ENCODE data around the gene KIZ. TPM values are rescaled to one million over a fixed set of nuclear protein-coding genes. Genes with fewer than 3 reads are reported as not detected.

The KIZ gene
- total RNA-seq, 1 donor from 2014 or later, result 21.1 TPM

GRCh38 chr20:21230686-21231085, 104.8 kb downstream of the KIZ start:
- Mint-ChIP-seq H3K36me3 (peaks cover 6% of the 10 kb centered on the region), H3K4me3 (no peak overlapping the region), H3K9me3 (no peaks in the 10 kb centered on the region), H3K4me1 (no peaks in the 10 kb centered on the region), H3K27me3 (ENCODE audit: low read depth) (no peaks in the 10 kb centered on the region), H3K27ac (no peak overlapping the region)
- TF ChIP-seq, protein P1, sequence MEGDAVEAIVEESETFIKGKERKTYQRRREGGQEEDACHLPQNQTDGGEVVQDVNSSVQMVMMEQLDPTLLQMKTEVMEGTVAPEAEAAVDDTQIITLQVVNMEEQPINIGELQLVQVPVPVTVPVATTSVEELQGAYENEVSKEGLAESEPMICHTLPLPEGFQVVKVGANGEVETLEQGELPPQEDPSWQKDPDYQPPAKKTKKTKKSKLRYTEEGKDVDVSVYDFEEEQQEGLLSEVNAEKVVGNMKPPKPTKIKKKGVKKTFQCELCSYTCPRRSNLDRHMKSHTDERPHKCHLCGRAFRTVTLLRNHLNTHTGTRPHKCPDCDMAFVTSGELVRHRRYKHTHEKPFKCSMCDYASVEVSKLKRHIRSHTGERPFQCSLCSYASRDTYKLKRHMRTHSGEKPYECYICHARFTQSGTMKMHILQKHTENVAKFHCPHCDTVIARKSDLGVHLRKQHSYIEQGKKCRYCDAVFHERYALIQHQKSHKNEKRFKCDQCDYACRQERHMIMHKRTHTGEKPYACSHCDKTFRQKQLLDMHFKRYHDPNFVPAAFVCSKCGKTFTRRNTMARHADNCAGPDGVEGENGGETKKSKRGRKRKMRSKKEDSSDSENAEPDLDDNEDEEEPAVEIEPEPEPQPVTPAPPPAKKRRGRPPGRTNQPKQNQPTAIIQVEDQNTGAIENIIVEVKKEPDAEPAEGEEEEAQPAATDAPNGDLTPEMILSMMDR (IDR thresholded peaks at IDR 0.05; ENCODE audit: unreplicated experiment), result no peak
- DNase-seq (ENCODE audit: low spot score in 2 of 2, unreplicated experiment in 2 of 2), result no peak

GRCh38 chr20:21232546-21233280, 106.8 kb downstream of the KIZ start:
- H3K27ac Mint-ChIP-seq, result no peak overlapping the region

DNA sequence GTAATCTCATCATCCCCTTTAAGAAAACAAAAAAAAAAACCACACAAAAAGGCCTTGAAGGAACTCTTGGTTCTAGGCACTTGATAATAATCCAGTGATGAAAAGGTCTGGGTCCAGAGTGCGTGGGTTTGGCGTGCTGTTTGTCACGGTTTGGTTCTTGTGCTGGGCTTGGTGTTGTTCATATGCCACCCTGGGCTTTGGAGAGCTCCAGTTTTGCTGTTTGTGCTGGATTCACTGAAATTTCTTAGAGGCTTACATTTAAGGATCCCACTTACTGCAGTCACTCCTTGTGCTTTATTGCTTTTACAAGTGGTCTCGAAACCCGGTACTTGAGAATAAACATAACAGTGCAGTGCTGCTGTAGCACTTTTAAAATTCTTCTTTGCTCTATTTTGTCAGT, 108.4 kb downstream of the KIZ start:
- H3K4me3 Mint-ChIP-seq, result no peak overlapping the region
- DNase-seq (ENCODE audit: low spot score in 2 of 2, unreplicated experiment in 2 of 2), result no peak
- no peaks in the 10 kb centered on the region for H3K9me3 Mint-ChIP-seq
- no peaks in the 10 kb centered on the region for H3K4me1 Mint-ChIP-seq
- H3K36me3 Mint-ChIP-seq, result peaks cover 3% of the 10 kb centered on the region
- H3K27me3 Mint-ChIP-seq (ENCODE audit: low read depth), result no peaks in the 10 kb centered on the region
- no peak overlapping the region for H3K27ac Mint-ChIP-seq
- TF ChIP-seq, protein P1 (IDR thresholded peaks at IDR 0.05; ENCODE audit: unreplicated experiment), result no peak

More at GRCh38 chr20:21232546-21233280, 106.8 kb downstream of the KIZ start:
- no peaks in the 10 kb centered on the region for H3K27me3 Mint-ChIP-seq (ENCODE audit: low read depth)
- TF ChIP-seq, protein P1 (IDR thresholded peaks at IDR 0.05; ENCODE audit: unreplicated experiment), result no peak
- no peak overlapping the region for H3K4me3 Mint-ChIP-seq
- no peak for DNase-seq (ENCODE audit: low spot score in 2 of 2, unreplicated experiment in 2 of 2)
- peaks cover 7% of the 10 kb centered on the region for H3K36me3 Mint-ChIP-seq
- no peaks in the 10 kb centered on the region for H3K9me3 Mint-ChIP-seq
- H3K4me1 Mint-ChIP-seq, result no peaks in the 10 kb centered on the region

DNA sequence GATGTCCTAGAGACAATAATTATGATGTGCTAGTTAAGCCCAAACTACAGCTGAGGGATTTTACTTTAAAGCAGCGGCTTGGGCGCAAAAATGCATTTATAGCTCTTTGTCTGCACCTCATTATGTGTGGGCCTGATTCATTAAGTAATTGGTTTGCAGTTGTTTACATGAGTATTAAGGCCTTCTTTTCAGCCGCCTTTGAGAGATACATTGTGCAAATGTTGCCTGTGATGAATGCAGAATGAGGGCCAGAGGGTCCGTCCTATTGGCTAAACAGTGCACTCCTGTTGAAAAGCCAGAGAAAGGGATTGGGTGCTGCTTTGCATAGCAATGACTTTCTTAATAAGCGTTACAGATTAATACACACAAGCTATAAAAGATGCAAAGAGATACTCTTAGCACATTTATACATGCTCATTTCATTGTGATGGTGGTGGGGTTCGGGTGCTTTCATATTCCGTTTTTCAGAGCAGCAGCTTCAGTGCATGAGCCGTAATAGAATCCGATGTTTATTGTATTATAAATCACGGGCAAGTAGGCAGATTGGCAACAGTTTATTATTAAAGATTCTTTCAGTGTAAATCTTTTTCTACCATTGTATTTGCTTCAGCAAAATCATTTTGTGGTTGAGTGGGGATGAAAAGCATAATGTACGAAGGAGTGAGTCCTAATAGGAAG, 109.1 kb downstream of the KIZ start:
- Mint-ChIP-seq H3K4me3 (no peak overlapping the region), H3K4me1 (no peaks in the 10 kb centered on the region), H3K27me3 (ENCODE audit: low read depth) (no peaks in the 10 kb centered on the region), H3K9me3 (no peaks in the 10 kb centered on the region), H3K27ac (no peak overlapping the region), H3K36me3 (peaks cover 3% of the 10 kb centered on the region)
- DNase-seq (ENCODE audit: low spot score in 2 of 2, unreplicated experiment in 2 of 2), result no peak
- TF ChIP-seq, protein P1 (IDR thresholded peaks at IDR 0.05; ENCODE audit: unreplicated experiment), result no peak

GRCh38 chr20:21235484-21236445, 109.9 kb downstream of the KIZ start:
- H3K9me3 Mint-ChIP-seq, result no peaks in the 10 kb centered on the region
- TF ChIP-seq, protein P1 (IDR thresholded peaks at IDR 0.05; ENCODE audit: unreplicated experiment), result peak; percentile 81
- H3K36me3 Mint-ChIP-seq, result peaks cover 3% of the 10 kb centered on the region
- no peaks in the 10 kb centered on the region for H3K4me1 Mint-ChIP-seq
- no peak overlapping the region for H3K27ac Mint-ChIP-seq
- DNase-seq (ENCODE audit: low spot score in 2 of 2, unreplicated experiment in 2 of 2), result peak in 1 of 2 experiments; percentile 59
- H3K27me3 Mint-ChIP-seq (ENCODE audit: low read depth), result no peaks in the 10 kb centered on the region
- no peak overlapping the region for H3K4me3 Mint-ChIP-seq

Data from mesothelial cell of epicardium (in vitro differentiated cells).